A549 treated with ZK216348 at 1 μM for 4 hours (cell line): ENCODE results near the gene SEC14L6. TPM values are rescaled to one million over a fixed set of nuclear protein-coding genes. Genes with fewer than 3 reads are reported as not detected.

ENCODE experiments used
- total RNA-seq: library from RNA; stranded (reverse); fragments of 200-300 nt; extraction: Qiagen RNA extraction; gene quantifications from 5 replicates; pipeline ENCODE4 v1.2.3, GENCODE V29; 2022; ENCODE audit warnings: low read depth

The SEC14L6 gene
- not detected in 5 replicates for total RNA-seq

DNA sequence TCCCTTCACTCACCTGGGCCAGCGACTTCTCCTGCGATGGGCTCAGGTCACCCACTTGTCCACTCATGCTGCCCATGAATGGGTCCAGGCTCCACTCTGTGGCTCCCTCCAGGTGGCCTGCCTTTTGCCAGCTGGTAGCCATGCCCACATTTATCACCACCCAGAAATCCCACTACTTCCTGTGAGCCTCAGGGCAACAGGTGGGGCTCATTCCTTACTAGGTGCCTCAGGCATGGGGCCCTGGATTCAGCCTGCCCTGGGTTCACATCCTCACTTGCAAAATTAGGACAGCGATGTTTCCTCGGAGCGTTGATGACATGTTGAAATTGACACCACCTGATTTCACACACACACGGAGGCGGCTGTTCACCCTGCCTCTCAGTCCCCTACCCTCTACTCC is at the start of gene SEC14L6:
SEC14L6 (minus strand) TSS at position 126 of the 400 bp plus-strand sequence; CDS start at position 67, 59 bp downstream.

GRCh38 chr22:30591588-30592359 is 45.2 kb upstream of the SEC14L6 start, which contains the start of gene PES1:
Gene PES1, minus strand, starts transcription at chr22:30591910. Its CDS starts 77 bp downstream, at chr22:30591833.

GRCh38 chr22:30574095-30574981 is 27.8 kb upstream of the SEC14L6 start, which contains the start of gene GAL3ST1:
Gene GAL3ST1, minus strand, starts transcription at chr22:30574665. Its CDS starts 17,273 bp downstream, at chr22:30557392.

Other genes starting within 250 kb of the SEC14L6 start
- 5.5 to 12.6 TPM (median 10.0 TPM) in 5 replicates for gene TBC1D10A, start 219.8 kb downstream of the SEC14L6 start, total RNA-seq
- gene SF3A1, start 189.8 kb downstream of the SEC14L6 start, total RNA-seq = 43.1 to 76.7 TPM (median 62.6 TPM) in 5 replicates
- 2.0 to 3.6 TPM (median 2.8 TPM) in 5 replicates for gene CCDC157, start 189.7 kb downstream of the SEC14L6 start, total RNA-seq
- 14.0 to 23.1 TPM (median 21.0 TPM) in 5 replicates for gene RNF215, start 159.3 kb downstream of the SEC14L6 start, total RNA-seq
- 32.9 to 67.2 TPM (median 52.6 TPM) in 5 replicates for gene SEC14L2, start 149.7 kb downstream of the SEC14L6 start, total RNA-seq
- gene MTFP1, start 121.0 kb downstream of the SEC14L6 start, total RNA-seq = 51.7 to 73.6 TPM (median 71.2 TPM) in 5 replicates
- not detected in 5 replicates for gene SEC14L3, start 74.7 kb downstream of the SEC14L6 start, total RNA-seq
- gene SEC14L4, start 41.0 kb downstream of the SEC14L6 start, total RNA-seq = 4.4 to 7.2 TPM (median 6.2 TPM) in 5 replicates
- gene GAL3ST1, start 27.9 kb upstream of the SEC14L6 start, total RNA-seq = 5.1 to 9.7 TPM (median 8.5 TPM) in 5 replicates
- gene PES1, start 45.2 kb upstream of the SEC14L6 start, total RNA-seq = 108 to 136 TPM (median 112 TPM) in 5 replicates
- gene TCN2, start 60.4 kb upstream of the SEC14L6 start, total RNA-seq = 3.1 to 6.1 TPM (median 4.7 TPM) in 5 replicates
- gene SLC35E4, start 89.0 kb upstream of the SEC14L6 start, total RNA-seq = 4.9 to 7.8 TPM (median 6.7 TPM) in 5 replicates
- 4.2 to 5.6 TPM (median 4.8 TPM) in 5 replicates for gene DUSP18, start 121.1 kb upstream of the SEC14L6 start, total RNA-seq
- gene OSBP2, start 148.1 kb upstream of the SEC14L6 start, total RNA-seq = 7.9 to 13.0 TPM (median 10.7 TPM) in 5 replicates